GM23338 (cell line): ENCODE data around the gene SLC39A8. TPM values are rescaled to one million over a fixed set of nuclear protein-coding genes. Genes with fewer than 3 reads are reported as not detected.

Source experiments
- ATAC-seq: fragments of 200-7000 bp; cut with Tn5 transposase; 3 replicates; pipeline ENCODE4 v1.9.1; 2020
- DNase-seq: peaks from one replicate; pipeline ENCODE4 v3.0.0-alpha.2; 2015; ENCODE audit warnings: low spot score
- H2AFZ ChIP-seq: fragments of 200-600 bp; sonication (generic); 2 replicates; pipeline ENCODE4 v1.8.0; 2016; ENCODE audit warnings: antibody characterized with exemption, mild to moderate bottlenecking, moderate library complexity
- H3F3A ChIP-seq: fragments of 200-600 bp; sonication (generic); replicated peaks from 2 replicates; pipeline ENCODE4 v1.8.0; 2017; ENCODE audit warnings: antibody characterized with exemption, mixed run types, low read depth
- H3K27ac ChIP-seq: fragments of 200-600 bp; sonication (generic); 2 replicates; pipeline ENCODE4 v1.6.1; 2016; ENCODE audit warnings: low read depth
- H3K27me3 ChIP-seq: fragments of 200-600 bp; sonication (generic); 2 replicates; pipeline ENCODE4 v1.8.0; 2016; ENCODE audit warnings: mild to moderate bottlenecking, mixed run types, moderate library complexity; ENCODE audit not compliant: insufficient read depth
- H3K36me3 ChIP-seq: fragments of 200-600 bp; sonication (generic); 2 replicates; pipeline ENCODE4 v1.8.0; 2016; ENCODE audit warnings: mild to moderate bottlenecking; ENCODE audit not compliant: insufficient read depth
- H3K4me1 ChIP-seq: fragments of 200-600 bp; sonication (generic); 2 replicates; pipeline ENCODE4 v1.8.0; 2016; ENCODE audit warnings: mild to moderate bottlenecking, moderate library complexity; ENCODE audit not compliant: insufficient read depth
- H3K4me2 ChIP-seq: fragments of 200-600 bp; sonication (generic); 2 replicates; pipeline ENCODE4 v1.7.1; 2017; ENCODE audit warnings: mixed run types
- H3K4me3 ChIP-seq: fragments of 200-600 bp; sonication (generic); 2 replicates; pipeline ENCODE4 v1.6.1; 2016; ENCODE audit warnings: mixed run types
- H3K79me2 ChIP-seq: fragments of 200-600 bp; sonication (generic); replicated peaks from 2 replicates; pipeline ENCODE4 v1.8.0; 2017; ENCODE audit warnings: mild to moderate bottlenecking; ENCODE audit not compliant: insufficient read depth
- H3K9me2 ChIP-seq: fragments of 200-600 bp; sonication (generic); 2 replicates; pipeline ENCODE4 v1.8.0; 2017; ENCODE audit not compliant: insufficient read depth
- H4K20me1 ChIP-seq: fragments of 200-600 bp; sonication (generic); replicated peaks from 2 replicates; pipeline ENCODE4 v1.8.0; 2017; ENCODE audit warnings: mild to moderate bottlenecking; ENCODE audit not compliant: insufficient read depth
- H3K27ac Mint-ChIP-seq: 2 replicates; pipeline ENCODE4 v1.8.0; 2020; ENCODE audit warnings: inconsistent platforms, mild to moderate bottlenecking, moderate library complexity, mixed read lengths
- H3K27me3 Mint-ChIP-seq: 3 replicates; pipeline ENCODE4 v1.8.0; 2022; ENCODE audit warnings: low read depth, mild to moderate bottlenecking, moderate library complexity, mixed read lengths, inconsistent platforms; ENCODE audit not compliant: insufficient read depth, poor library complexity
- H3K36me3 Mint-ChIP-seq: 3 replicates; pipeline ENCODE4 v1.8.0; 2021; ENCODE audit warnings: low read depth, mild to moderate bottlenecking, inconsistent platforms, moderate library complexity, mixed read lengths
- H3K4me1 Mint-ChIP-seq: 3 replicates; pipeline ENCODE4 v1.8.0; 2020; ENCODE audit warnings: mild to moderate bottlenecking, inconsistent platforms, mixed read lengths
- H3K4me3 Mint-ChIP-seq: 3 replicates; pipeline ENCODE4 v1.8.0; 2021; ENCODE audit warnings: moderate library complexity, mild to moderate bottlenecking, inconsistent platforms, mixed read lengths
- H3K9me3 Mint-ChIP-seq: 3 replicates; pipeline ENCODE4 v1.8.0; 2020; ENCODE audit warnings: moderate library complexity, mild to moderate bottlenecking, inconsistent platforms, mixed read lengths
- CREB1 ChIP-seq: fragments of 250-450 bp; sonication (Bioruptor Pico); IDR thresholded peaks from 2 replicates; pipeline ENCODE4 v1.5.0; 2020; ENCODE audit warnings: low read depth, mild to moderate bottlenecking, moderate library complexity
- EZH2 ChIP-seq: fragments of 200-600 bp; sonication (generic); IDR thresholded peaks from one replicate; pipeline ENCODE4 v1.8.0; 2017; ENCODE audit warnings: antibody characterized with exemption, mild to moderate bottlenecking, low read depth; ENCODE audit not compliant: unreplicated experiment
- EZH2phosphoT487 ChIP-seq: fragments of 200-600 bp; sonication (generic); IDR thresholded peaks from one replicate; pipeline ENCODE4 v1.8.1; 2018; ENCODE audit warnings: antibody characterized with exemption; ENCODE audit not compliant: unreplicated experiment
- JUNB ChIP-seq: IDR thresholded peaks from one replicate; pipeline ENCODE4 v1.6.1; 2016; ENCODE audit warnings: antibody characterized with exemption; ENCODE audit not compliant: unreplicated experiment
- NANOG ChIP-seq: IDR thresholded peaks from 2 replicates; pipeline ENCODE4 v1.6.1; 2016; ENCODE audit warnings: antibody characterized with exemption, borderline replicate concordance
- POLR2AphosphoS5 ChIP-seq: IDR thresholded peaks from 2 replicates; pipeline ENCODE4 v1.6.1; 2016; ENCODE audit warnings: antibody characterized with exemption, low read depth
- REST ChIP-seq: IDR thresholded peaks from one replicate; pipeline ENCODE4 v1.6.1; 2018; ENCODE audit warnings: antibody characterized with exemption; ENCODE audit not compliant: unreplicated experiment
- STAT1 ChIP-seq: IDR thresholded peaks from one replicate; pipeline ENCODE4 v1.6.1; 2016; ENCODE audit warnings: antibody characterized with exemption; ENCODE audit not compliant: unreplicated experiment
- ZNF114 ChIP-seq: fragments of 250-450 bp; sonication (Bioruptor Pico); IDR thresholded peaks from 2 replicates; pipeline ENCODE4 v1.5.0; 2020; ENCODE audit warnings: mild to moderate bottlenecking, moderate library complexity
- ZNF331 ChIP-seq: fragments of 250-450 bp; sonication (Bioruptor Pico); IDR thresholded peaks from 2 replicates; pipeline ENCODE4 v1.5.0; 2020; ENCODE audit warnings: low read depth, mild to moderate bottlenecking, moderate library complexity
- polyA plus RNA-seq: library from polyadenylated mRNA; unstranded; fragments of >200 nt; fragmentation: Nextera tagmentation; extraction: Ambion mirVana; gene quantifications from 2 replicates; pipeline ENCODE4 v1.2.1, GENCODE V29; 2016
- total RNA-seq: library from RNA; depleted of rRNA; stranded (reverse); fragments of >200 nt; shearing (Covaris generic); gene quantifications from 2 replicates; pipeline ENCODE4 v1.2.3, GENCODE V29; 2014
- TF ChIP-seq, protein P1 (sequence below): fragments of 250-450 bp; sonication (Bioruptor Pico); IDR thresholded peaks from 2 replicates; pipeline ENCODE4 v1.5.0; 2020; ENCODE audit warnings: mild to moderate bottlenecking, moderate library complexity
- TF ChIP-seq, protein P2 (sequence below), 2 experiments: fragments of 200-600 bp in 1 of 2; sonication (generic) in 1 of 2; conservative IDR thresholded peaks; 2 replicates each; pipeline versions ENCODE4 v1.5.1 to v1.6.1; 2016 to 2017; ENCODE audit warnings: antibody characterized with exemption in 2 of 2, low read depth in 2 of 2, mild to moderate bottlenecking in 2 of 2, moderate library complexity in 1 of 2
- TF ChIP-seq, protein P3 (sequence below): IDR thresholded peaks from 2 replicates; pipeline ENCODE4 v1.6.1; 2016; ENCODE audit warnings: antibody characterized with exemption

The SLC39A8 gene
- total and polyA plus RNA-seq, 2 experiments from 2014 or later = 20.1 to 42.5 TPM

GRCh38 chr4:102285831-102286230 is 59.5 kb downstream of the SLC39A8 start:
- Histone ChIP-seq H3K4me1 (no peaks in the 10 kb centered on the region), H3K36me3 (no peaks in the 10 kb centered on the region), H3K79me2 (no peaks in the 10 kb centered on the region), H2AFZ (no peak overlapping the region), H3K9me2 (no peaks in the 10 kb centered on the region), H3K27ac (no peak overlapping the region), H3K4me2 (no peak overlapping the region), H4K20me1 (no peaks in the 10 kb centered on the region), H3K4me3 (no peak overlapping the region), H3K27me3 (no peaks in the 10 kb centered on the region), H3F3A (no peaks in the 10 kb centered on the region)
- Mint-ChIP-seq H3K9me3 (no peaks in the 10 kb centered on the region), H3K27me3 (no peaks in the 10 kb centered on the region), H3K4me1 (no peaks in the 10 kb centered on the region), H3K4me3 (no peak overlapping the region), H3K36me3 (peaks cover 2% of the 10 kb centered on the region; the same call in 1 of the 3 replicates), H3K27ac (no peak overlapping the region)
- ATAC-seq (no peak), DNase-seq (no peak)
- no peak for TF ChIP-seq STAT1
- TF ChIP-seq EZH2 = no peak
- TF ChIP-seq, protein P1, sequence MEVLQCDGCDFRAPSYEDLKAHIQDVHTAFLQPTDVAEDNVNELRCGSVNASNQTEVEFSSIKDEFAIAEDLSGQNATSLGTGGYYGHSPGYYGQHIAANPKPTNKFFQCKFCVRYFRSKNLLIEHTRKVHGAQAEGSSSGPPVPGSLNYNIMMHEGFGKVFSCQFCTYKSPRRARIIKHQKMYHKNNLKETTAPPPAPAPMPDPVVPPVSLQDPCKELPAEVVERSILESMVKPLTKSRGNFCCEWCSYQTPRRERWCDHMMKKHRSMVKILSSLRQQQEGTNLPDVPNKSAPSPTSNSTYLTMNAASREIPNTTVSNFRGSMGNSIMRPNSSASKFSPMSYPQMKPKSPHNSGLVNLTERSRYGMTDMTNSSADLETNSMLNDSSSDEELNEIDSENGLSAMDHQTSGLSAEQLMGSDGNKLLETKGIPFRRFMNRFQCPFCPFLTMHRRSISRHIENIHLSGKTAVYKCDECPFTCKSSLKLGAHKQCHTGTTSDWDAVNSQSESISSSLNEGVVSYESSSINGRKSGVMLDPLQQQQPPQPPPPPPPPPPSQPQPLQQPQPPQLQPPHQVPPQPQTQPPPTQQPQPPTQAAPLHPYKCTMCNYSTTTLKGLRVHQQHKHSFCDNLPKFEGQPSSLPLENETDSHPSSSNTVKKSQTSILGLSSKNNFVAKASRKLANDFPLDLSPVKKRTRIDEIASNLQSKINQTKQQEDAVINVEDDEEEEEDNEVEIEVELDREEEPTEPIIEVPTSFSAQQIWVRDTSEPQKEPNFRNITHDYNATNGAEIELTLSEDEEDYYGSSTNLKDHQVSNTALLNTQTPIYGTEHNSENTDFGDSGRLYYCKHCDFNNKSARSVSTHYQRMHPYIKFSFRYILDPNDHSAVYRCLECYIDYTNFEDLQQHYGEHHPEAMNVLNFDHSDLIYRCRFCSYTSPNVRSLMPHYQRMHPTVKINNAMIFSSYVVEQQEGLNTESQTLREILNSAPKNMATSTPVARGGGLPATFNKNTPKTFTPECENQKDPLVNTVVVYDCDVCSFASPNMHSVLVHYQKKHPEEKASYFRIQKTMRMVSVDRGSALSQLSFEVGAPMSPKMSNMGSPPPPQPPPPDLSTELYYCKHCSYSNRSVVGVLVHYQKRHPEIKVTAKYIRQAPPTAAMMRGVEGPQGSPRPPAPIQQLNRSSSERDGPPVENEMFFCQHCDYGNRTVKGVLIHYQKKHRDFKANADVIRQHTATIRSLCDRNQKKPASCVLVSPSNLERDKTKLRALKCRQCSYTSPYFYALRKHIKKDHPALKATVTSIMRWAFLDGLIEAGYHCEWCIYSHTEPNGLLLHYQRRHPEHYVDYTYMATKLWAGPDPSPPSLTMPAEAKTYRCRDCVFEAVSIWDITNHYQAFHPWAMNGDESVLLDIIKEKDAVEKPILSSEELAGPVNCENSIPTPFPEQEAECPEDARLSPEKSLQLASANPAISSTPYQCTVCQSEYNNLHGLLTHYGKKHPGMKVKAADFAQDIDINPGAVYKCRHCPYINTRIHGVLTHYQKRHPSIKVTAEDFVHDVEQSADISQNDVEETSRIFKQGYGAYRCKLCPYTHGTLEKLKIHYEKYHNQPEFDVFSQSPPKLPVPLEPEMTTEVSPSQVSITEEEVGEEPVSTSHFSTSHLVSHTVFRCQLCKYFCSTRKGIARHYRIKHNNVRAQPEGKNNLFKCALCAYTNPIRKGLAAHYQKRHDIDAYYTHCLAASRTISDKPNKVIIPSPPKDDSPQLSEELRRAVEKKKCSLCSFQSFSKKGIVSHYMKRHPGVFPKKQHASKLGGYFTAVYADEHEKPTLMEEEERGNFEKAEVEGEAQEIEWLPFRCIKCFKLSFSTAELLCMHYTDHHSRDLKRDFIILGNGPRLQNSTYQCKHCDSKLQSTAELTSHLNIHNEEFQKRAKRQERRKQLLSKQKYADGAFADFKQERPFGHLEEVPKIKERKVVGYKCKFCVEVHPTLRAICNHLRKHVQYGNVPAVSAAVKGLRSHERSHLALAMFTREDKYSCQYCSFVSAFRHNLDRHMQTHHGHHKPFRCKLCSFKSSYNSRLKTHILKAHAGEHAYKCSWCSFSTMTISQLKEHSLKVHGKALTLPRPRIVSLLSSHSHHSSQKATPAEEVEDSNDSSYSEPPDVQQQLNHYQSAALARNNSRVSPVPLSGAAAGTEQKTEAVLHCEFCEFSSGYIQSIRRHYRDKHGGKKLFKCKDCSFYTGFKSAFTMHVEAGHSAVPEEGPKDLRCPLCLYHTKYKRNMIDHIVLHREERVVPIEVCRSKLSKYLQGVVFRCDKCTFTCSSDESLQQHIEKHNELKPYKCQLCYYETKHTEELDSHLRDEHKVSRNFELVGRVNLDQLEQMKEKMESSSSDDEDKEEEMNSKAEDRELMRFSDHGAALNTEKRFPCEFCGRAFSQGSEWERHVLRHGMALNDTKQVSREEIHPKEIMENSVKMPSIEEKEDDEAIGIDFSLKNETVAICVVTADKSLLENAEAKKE (CRISPR knock-in tag) = no peak
- no peak for TF ChIP-seq REST
- TF ChIP-seq, protein P2, sequence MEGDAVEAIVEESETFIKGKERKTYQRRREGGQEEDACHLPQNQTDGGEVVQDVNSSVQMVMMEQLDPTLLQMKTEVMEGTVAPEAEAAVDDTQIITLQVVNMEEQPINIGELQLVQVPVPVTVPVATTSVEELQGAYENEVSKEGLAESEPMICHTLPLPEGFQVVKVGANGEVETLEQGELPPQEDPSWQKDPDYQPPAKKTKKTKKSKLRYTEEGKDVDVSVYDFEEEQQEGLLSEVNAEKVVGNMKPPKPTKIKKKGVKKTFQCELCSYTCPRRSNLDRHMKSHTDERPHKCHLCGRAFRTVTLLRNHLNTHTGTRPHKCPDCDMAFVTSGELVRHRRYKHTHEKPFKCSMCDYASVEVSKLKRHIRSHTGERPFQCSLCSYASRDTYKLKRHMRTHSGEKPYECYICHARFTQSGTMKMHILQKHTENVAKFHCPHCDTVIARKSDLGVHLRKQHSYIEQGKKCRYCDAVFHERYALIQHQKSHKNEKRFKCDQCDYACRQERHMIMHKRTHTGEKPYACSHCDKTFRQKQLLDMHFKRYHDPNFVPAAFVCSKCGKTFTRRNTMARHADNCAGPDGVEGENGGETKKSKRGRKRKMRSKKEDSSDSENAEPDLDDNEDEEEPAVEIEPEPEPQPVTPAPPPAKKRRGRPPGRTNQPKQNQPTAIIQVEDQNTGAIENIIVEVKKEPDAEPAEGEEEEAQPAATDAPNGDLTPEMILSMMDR (conservative IDR thresholded peaks at IDR 0.05; ENCODE audit: low read depth in 2 of 2) = no peak
- no peak for TF ChIP-seq EZH2phosphoT487
- no peak for TF ChIP-seq ZNF114
- no peak for TF ChIP-seq JUNB
- no peak for TF ChIP-seq NANOG
- no peak for TF ChIP-seq POLR2AphosphoS5
- TF ChIP-seq CREB1 (CRISPR knock-in tag) = no peak
- TF ChIP-seq, protein P3, sequence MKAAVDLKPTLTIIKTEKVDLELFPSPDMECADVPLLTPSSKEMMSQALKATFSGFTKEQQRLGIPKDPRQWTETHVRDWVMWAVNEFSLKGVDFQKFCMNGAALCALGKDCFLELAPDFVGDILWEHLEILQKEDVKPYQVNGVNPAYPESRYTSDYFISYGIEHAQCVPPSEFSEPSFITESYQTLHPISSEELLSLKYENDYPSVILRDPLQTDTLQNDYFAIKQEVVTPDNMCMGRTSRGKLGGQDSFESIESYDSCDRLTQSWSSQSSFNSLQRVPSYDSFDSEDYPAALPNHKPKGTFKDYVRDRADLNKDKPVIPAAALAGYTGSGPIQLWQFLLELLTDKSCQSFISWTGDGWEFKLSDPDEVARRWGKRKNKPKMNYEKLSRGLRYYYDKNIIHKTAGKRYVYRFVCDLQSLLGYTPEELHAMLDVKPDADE = no peak
- no peak for TF ChIP-seq ZNF331 (CRISPR knock-in tag)
